ENCODE data around the gene LRBA. TPM values are rescaled to one million over a fixed set of nuclear protein-coding genes. Genes with fewer than 3 reads are reported as not detected.
A peak's percentile ranks its signal among the peaks of the same experiment; 100 is the strongest.

Gene LRBA
- total and polyA plus RNA-seq, 9 donors, result 20.7 to 30.5 (median 27.7) TPM

- no peaks in the 10 kb centered on the region for H3K4me1 ChIP-seq (ENCODE audit: control insufficient read depth, insufficient read depth, low read length)
- H3K4me3 ChIP-seq (ENCODE audit: low read length), result no peak overlapping the region
- H3K27me3 ChIP-seq (ENCODE audit: control insufficient read depth, insufficient read depth, low read length), result no peaks in the 10 kb centered on the region
- no peak for DNase-seq
- no peak overlapping the region for H3K27ac ChIP-seq (ENCODE audit: low read length)
- no peaks in the 10 kb centered on the region for H3K9me3 ChIP-seq (replicated peaks; ENCODE audit: control insufficient read depth, low read depth, low read length)
- H3K36me3 ChIP-seq (ENCODE audit: control insufficient read depth, insufficient read depth, low read length), result no peaks in the 10 kb centered on the region
These were observed 682.1 kb downstream of the LRBA start for GRCh38 chr4:150332961-150333360.

GRCh38 chr4:150332086-150332485 is 683.0 kb downstream of the LRBA start:
- Histone ChIP-seq H3K4me1 (ENCODE audit: control insufficient read depth, insufficient read depth, low read length) (no peaks in the 10 kb centered on the region), H3K36me3 (ENCODE audit: control insufficient read depth, insufficient read depth, low read length) (no peaks in the 10 kb centered on the region), H3K27ac (ENCODE audit: low read length) (no peak overlapping the region), H3K4me3 (ENCODE audit: low read length) (no peak overlapping the region), H3K27me3 (ENCODE audit: control insufficient read depth, insufficient read depth, low read length) (no peaks in the 10 kb centered on the region), H3K9me3 (replicated peaks; ENCODE audit: control insufficient read depth, low read depth, low read length) (no peaks in the 10 kb centered on the region)
- DNase-seq, result no peak

GRCh38 chr4:150329373-150329772 is 685.7 kb downstream of the LRBA start:
- Histone ChIP-seq H3K9me3 (replicated peaks; ENCODE audit: control insufficient read depth, low read depth, low read length) (no peaks in the 10 kb centered on the region), H3K36me3 (ENCODE audit: control insufficient read depth, insufficient read depth, low read length) (no peaks in the 10 kb centered on the region), H3K27me3 (ENCODE audit: control insufficient read depth, insufficient read depth, low read length) (no peaks in the 10 kb centered on the region), H3K4me3 (ENCODE audit: low read length) (no peak overlapping the region), H3K27ac (ENCODE audit: low read length) (no peak overlapping the region), H3K4me1 (ENCODE audit: control insufficient read depth, insufficient read depth, low read length) (no peaks in the 10 kb centered on the region)
- no peak for DNase-seq

GRCh38 chr4:150328496-150328895 is 686.6 kb downstream of the LRBA start:
- no CpG with 5 or more reads among the region's 2 CpGs for WGBS (ENCODE audit: insufficient coverage)
- Histone ChIP-seq H3K36me3 (ENCODE audit: control insufficient read depth, insufficient read depth, low read length) (no peaks in the 10 kb centered on the region), H3K27ac (ENCODE audit: low read length) (no peak overlapping the region), H3K9me3 (replicated peaks; ENCODE audit: control insufficient read depth, low read depth, low read length) (no peaks in the 10 kb centered on the region), H3K27me3 (ENCODE audit: control insufficient read depth, insufficient read depth, low read length) (no peaks in the 10 kb centered on the region), H3K4me1 (ENCODE audit: control insufficient read depth, insufficient read depth, low read length) (no peaks in the 10 kb centered on the region), H3K4me3 (ENCODE audit: low read length) (no peak overlapping the region)
- DNase-seq, result no peak

- Histone ChIP-seq H3K36me3 (ENCODE audit: control insufficient read depth, insufficient read depth, low read length) (no peaks in the 10 kb centered on the region), H3K4me3 (ENCODE audit: low read length) (no peak overlapping the region), H3K4me1 (ENCODE audit: control insufficient read depth, insufficient read depth, low read length) (no peaks in the 10 kb centered on the region), H3K9me3 (replicated peaks; ENCODE audit: control insufficient read depth, low read depth, low read length) (no peaks in the 10 kb centered on the region), H3K27ac (ENCODE audit: low read length) (no peak overlapping the region), H3K27me3 (ENCODE audit: control insufficient read depth, insufficient read depth, low read length) (no peaks in the 10 kb centered on the region)
- DNase-seq, result no peak
- WGBS (ENCODE audit: insufficient coverage), result 75% methylated on average over 2 of the region's 3 CpGs
These were observed 687.8 kb downstream of the LRBA start for GRCh38 chr4:150327262-150327780.

- Histone ChIP-seq H3K4me1 (ENCODE audit: control insufficient read depth, insufficient read depth, low read length) (no peaks in the 10 kb centered on the region), H3K27me3 (ENCODE audit: control insufficient read depth, insufficient read depth, low read length) (no peaks in the 10 kb centered on the region), H3K27ac (ENCODE audit: low read length) (no peak overlapping the region), H3K4me3 (ENCODE audit: low read length) (no peak overlapping the region), H3K36me3 (ENCODE audit: control insufficient read depth, insufficient read depth, low read length) (no peaks in the 10 kb centered on the region), H3K9me3 (replicated peaks; ENCODE audit: control insufficient read depth, low read depth, low read length) (no peaks in the 10 kb centered on the region)
- no peak for DNase-seq
- no CpG with 5 or more reads among the region's 2 CpGs for WGBS (ENCODE audit: insufficient coverage)
These were observed 689.2 kb downstream of the LRBA start for GRCh38 chr4:150325872-150326271.

GRCh38 chr4:150323406-150324325 is 691.4 kb downstream of the LRBA start:
- DNase-seq, result peak; percentile 78
- whole genome bisulfite sequencing (ENCODE audit: insufficient coverage), result 19% methylated on average over 2 of the region's 7 CpGs

GRCh38 chr4:150322646-150323045 is 692.4 kb downstream of the LRBA start:
- H3K9me3 ChIP-seq (replicated peaks; ENCODE audit: control insufficient read depth, low read depth, low read length), result no peaks in the 10 kb centered on the region
- WGBS (ENCODE audit: insufficient coverage), result 49% methylated on average over 3 of the region's 4 CpGs
- DNase-seq, result no peak
- no peak overlapping the region for H3K4me3 ChIP-seq (ENCODE audit: low read length)
- H3K27ac ChIP-seq (ENCODE audit: low read length), result no peak overlapping the region
- no peaks in the 10 kb centered on the region for H3K4me1 ChIP-seq (ENCODE audit: control insufficient read depth, insufficient read depth, low read length)
- no peaks in the 10 kb centered on the region for H3K36me3 ChIP-seq (ENCODE audit: control insufficient read depth, insufficient read depth, low read length)
- no peaks in the 10 kb centered on the region for H3K27me3 ChIP-seq (ENCODE audit: control insufficient read depth, insufficient read depth, low read length)

More at GRCh38 chr4:150323406-150324325, 691.4 kb downstream of the LRBA start:
- no peaks in the 10 kb centered on the region for H3K9me3 ChIP-seq (replicated peaks; ENCODE audit: control insufficient read depth, low read depth, low read length)
- H3K4me3 ChIP-seq (ENCODE audit: low read length), result no peak overlapping the region
- H3K4me1 ChIP-seq (ENCODE audit: control insufficient read depth, insufficient read depth, low read length), result no peaks in the 10 kb centered on the region
- no peak overlapping the region for H3K27ac ChIP-seq (ENCODE audit: low read length)
- H3K36me3 ChIP-seq (ENCODE audit: control insufficient read depth, insufficient read depth, low read length), result no peaks in the 10 kb centered on the region
- no peaks in the 10 kb centered on the region for H3K27me3 ChIP-seq (ENCODE audit: control insufficient read depth, insufficient read depth, low read length)

- no peak overlapping the region for H3K27ac ChIP-seq (ENCODE audit: low read length)
- no peak for DNase-seq
- no peak overlapping the region for H3K4me3 ChIP-seq (ENCODE audit: low read length)
- H3K9me3 ChIP-seq (replicated peaks; ENCODE audit: control insufficient read depth, low read depth, low read length), result no peaks in the 10 kb centered on the region
- no peaks in the 10 kb centered on the region for H3K36me3 ChIP-seq (ENCODE audit: control insufficient read depth, insufficient read depth, low read length)
- H3K27me3 ChIP-seq (ENCODE audit: control insufficient read depth, insufficient read depth, low read length), result no peaks in the 10 kb centered on the region
- 65% methylated on average over 3 of the region's 3 CpGs for WGBS (ENCODE audit: insufficient coverage)
- no peaks in the 10 kb centered on the region for H3K4me1 ChIP-seq (ENCODE audit: control insufficient read depth, insufficient read depth, low read length)
These were observed 694.0 kb downstream of the LRBA start for GRCh38 chr4:150321113-150321512.

- WGBS (ENCODE audit: insufficient coverage), result 83% methylated on average over 4 of the region's 4 CpGs
- DNase-seq, result no peak
- Histone ChIP-seq H3K4me1 (ENCODE audit: control insufficient read depth, insufficient read depth, low read length) (no peaks in the 10 kb centered on the region), H3K36me3 (ENCODE audit: control insufficient read depth, insufficient read depth, low read length) (no peaks in the 10 kb centered on the region), H3K27ac (ENCODE audit: low read length) (no peak overlapping the region), H3K4me3 (ENCODE audit: low read length) (no peak overlapping the region), H3K27me3 (ENCODE audit: control insufficient read depth, insufficient read depth, low read length) (no peaks in the 10 kb centered on the region), H3K9me3 (replicated peaks; ENCODE audit: control insufficient read depth, low read depth, low read length) (no peaks in the 10 kb centered on the region)
These were observed 696.1 kb downstream of the LRBA start for GRCh38 chr4:150318971-150319370.

Data from muscle of leg (tissue), 11 donors.